ENCODE measurements around the gene KLK2.

KLK2 gene

GRCh38 chr19:50838239-50838638 is 35.0 kb upstream of the KLK2 start:
- no peak overlapping the region for H3K4me3 ChIP-seq (ENCODE audit: low read depth, low read length)
- TF ChIP-seq, protein P1, sequence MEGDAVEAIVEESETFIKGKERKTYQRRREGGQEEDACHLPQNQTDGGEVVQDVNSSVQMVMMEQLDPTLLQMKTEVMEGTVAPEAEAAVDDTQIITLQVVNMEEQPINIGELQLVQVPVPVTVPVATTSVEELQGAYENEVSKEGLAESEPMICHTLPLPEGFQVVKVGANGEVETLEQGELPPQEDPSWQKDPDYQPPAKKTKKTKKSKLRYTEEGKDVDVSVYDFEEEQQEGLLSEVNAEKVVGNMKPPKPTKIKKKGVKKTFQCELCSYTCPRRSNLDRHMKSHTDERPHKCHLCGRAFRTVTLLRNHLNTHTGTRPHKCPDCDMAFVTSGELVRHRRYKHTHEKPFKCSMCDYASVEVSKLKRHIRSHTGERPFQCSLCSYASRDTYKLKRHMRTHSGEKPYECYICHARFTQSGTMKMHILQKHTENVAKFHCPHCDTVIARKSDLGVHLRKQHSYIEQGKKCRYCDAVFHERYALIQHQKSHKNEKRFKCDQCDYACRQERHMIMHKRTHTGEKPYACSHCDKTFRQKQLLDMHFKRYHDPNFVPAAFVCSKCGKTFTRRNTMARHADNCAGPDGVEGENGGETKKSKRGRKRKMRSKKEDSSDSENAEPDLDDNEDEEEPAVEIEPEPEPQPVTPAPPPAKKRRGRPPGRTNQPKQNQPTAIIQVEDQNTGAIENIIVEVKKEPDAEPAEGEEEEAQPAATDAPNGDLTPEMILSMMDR (IDR thresholded peaks at IDR 0.05; ENCODE audit: borderline replicate concordance, insufficient read depth, low read depth, low read length) = peak; percentile 38; the same call in 1 of the 2 replicates

DNA sequence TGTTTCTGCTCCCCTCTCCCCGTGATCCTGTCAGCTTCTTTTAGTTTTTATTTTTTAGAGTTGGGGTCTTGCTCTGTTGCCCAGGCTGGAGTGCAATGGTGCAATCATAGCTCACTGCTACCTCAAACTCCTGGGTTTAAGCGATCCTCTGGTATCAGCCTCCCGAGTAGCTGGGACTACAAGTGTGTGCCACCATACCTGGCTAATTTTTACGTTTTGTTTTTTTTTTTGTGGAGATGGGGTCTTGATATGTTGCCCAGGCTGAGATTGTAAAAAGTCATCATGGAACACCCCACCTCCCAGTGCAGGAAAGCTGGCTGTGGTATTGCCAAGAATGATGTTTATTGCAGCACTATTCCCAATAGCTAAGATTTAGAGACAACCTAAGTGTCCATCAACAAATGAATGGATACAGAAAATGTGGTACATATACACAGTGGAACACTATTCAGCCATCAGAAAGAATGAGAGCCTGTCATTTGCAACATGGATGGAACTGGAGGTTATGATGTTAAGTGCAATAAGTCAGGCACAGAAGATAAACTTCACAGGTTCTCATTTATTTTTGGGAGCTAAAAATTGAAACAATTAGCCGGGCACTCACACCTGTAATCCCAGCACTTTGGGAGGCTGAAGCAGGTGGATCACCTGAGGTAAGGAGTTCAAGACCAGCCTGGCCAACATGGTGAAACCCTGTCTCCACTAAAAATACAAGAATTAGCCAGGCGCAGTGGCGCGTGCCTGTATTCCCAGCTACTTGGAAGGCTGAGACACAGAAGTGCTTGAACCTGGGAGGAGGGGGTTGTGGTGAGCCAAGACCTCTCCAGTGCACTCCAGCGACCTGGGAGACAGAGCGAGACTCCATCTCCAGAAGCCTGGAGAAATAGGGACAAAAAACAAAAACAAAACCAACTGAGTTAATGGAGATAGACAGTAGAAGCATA is 33.3 kb upstream of the KLK2 start:
- TF ChIP-seq, protein P1 (IDR thresholded peaks at IDR 0.05; ENCODE audit: borderline replicate concordance, insufficient read depth, low read depth, low read length) = no peak
- H3K4me3 ChIP-seq (ENCODE audit: low read depth, low read length) = no peak overlapping the region

GRCh38 chr19:50842130-50842529 is 31.1 kb upstream of the KLK2 start:
- TF ChIP-seq, protein P1 (IDR thresholded peaks at IDR 0.05; ENCODE audit: borderline replicate concordance, insufficient read depth, low read depth, low read length) = no peak
- no peak overlapping the region for H3K4me3 ChIP-seq (ENCODE audit: low read depth, low read length)

DNA sequence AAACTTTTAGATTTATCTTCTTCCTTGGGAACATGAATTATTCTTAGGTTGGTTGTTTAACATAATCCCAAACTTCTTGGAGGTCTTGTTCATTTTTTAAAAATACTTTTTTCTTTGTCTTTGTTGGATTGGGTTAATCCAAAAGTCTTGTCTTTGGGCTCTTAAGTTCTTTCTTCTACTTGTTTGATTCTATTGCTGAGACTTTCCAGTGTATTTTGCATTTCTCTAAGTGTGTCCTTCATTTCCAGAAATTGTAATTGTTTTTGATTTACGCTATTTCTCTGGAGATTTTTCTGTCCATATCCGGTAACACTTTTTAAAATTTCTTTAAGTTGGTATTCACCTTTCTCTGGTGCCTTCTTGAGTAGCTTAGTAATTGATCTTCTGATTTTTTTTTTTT is 30.0 kb upstream of the KLK2 start:
- TF ChIP-seq, protein P1 (IDR thresholded peaks at IDR 0.05; ENCODE audit: borderline replicate concordance, insufficient read depth, low read depth, low read length) = no peak
- H3K4me3 ChIP-seq (ENCODE audit: low read depth, low read length) = no peak overlapping the region

DNA sequence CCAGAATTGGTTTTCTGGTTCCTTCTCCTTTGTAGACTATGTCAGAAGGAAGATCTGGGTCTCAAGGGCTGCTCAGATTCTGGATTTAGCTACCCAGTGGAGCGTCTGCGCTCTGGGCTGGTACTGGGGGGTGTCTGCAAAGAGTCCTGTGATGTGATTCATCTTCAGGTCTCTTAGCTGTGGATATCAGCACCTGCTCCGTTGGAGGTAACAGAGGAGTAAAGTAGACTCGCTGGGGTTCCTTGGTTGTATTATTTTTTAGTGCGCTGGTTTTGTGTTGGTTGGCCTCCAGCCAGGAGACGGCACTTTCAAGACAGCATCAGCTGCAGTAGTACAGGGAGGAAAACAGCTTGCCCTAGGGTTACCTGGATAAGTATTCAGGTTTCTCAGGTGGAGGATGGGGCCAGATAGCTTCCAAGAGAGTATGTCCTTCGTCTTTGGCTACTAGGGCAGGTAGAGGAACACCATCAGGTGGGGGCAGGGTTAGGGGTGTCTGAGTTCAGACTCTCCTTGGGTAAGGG is 29.5 kb upstream of the KLK2 start:
- H3K4me3 ChIP-seq (ENCODE audit: low read depth, low read length) = no peak overlapping the region
- TF ChIP-seq, protein P1 (IDR thresholded peaks at IDR 0.05; ENCODE audit: borderline replicate concordance, insufficient read depth, low read depth, low read length) = no peak

GRCh38 chr19:50844296-50844935 is 28.8 kb upstream of the KLK2 start:
- TF ChIP-seq, protein P1 (IDR thresholded peaks at IDR 0.05; ENCODE audit: borderline replicate concordance, insufficient read depth, low read depth, low read length) = no peak

More at GRCh38 chr19:50844296-50844935, 28.8 kb upstream of the KLK2 start:
- no peak overlapping the region for H3K4me3 ChIP-seq (ENCODE audit: low read depth, low read length)

Data from GM12875 (cell line).